IPS-11a (cell line): Measurements from ENCODE around the gene NOP56.

ENCODE experiments used
- H3K4me3 ChIP-seq: one replicate; pipeline ENCODE4 v1.5.1; 2013; ENCODE audit warnings: low read depth, low read length, control low read depth

NOP56 gene

GRCh38 chr20:2700913-2701620, 48.6 kb downstream of the NOP56 start:
- H3K4me3 ChIP-seq: no peak overlapping the region

- no peak overlapping the region for H3K4me3 ChIP-seq
Observed at GRCh38 chr20:2701671-2702081, 49.2 kb downstream of the NOP56 start.

DNA sequence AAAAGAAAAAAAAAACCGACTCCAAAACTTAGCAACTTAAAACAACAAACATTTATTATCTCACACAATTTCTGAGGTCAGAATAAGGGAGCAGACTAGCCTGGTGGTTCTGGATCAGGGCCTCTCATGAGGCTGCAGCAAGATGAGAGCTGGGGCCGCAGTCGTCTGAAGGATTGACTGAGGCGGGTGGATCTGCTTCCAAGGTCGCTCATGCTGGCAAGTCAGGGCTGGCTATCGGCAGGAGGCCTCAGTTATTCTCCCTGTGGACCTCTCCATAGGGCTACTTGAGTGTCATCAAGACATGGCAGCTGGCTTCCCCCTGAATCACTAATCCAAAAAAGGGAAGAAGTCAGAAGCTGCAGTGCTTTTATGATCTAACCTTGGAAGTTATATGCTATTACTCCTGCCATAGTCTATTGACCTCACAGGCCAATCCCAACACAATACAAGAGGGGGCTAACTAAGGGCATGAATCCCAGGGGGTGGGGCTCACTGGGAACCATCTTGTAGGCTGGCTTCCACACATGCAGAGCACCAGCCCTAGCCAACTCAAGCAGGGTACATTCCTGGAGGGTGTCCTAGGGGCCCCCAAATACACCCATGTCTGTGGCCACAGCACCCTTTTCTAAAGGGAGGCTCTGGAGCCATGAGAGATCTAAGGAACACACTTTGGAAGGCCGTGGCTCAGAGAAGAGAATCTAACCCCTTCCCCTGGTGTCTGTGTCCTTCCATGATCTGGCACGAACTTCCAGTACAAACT, 51.5 kb downstream of the NOP56 start:
- no peak overlapping the region for H3K4me3 ChIP-seq

DNA sequence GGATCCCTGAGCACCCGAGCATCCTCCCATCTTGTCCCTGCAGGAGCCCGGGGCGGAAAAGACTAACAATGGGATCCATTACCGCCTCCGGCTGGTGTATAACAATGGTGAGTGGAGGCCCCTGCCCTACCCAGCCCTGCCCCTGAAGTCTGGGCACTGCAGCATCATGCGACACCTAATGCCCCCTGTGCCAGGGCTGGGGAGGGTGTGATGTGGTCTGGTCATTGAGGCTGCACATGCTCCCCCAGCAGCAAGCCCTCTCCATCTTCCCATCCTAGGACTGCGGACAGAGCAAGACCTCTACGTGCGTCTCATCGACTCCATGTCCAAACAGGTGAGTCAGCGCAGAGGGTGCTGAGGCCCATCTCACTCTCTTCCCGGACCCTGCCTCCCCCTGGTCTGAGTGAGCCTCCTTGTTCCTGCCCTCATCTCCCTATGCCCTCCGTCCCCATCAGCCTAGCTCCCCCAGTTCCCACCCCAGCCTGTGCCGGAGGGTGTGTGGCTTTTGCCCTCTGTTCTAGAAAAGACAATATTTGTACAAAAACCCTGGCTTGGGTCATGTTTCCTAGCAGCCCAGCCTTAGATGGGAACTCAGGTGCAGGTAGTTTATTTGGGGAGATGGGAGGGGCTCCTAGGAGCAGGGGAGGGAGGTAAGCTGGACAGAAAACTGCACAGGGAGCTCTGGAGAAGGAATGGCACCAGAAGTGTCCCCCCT, 53.7 kb downstream of the NOP56 start:
- H3K4me3 ChIP-seq: no peak overlapping the region

- H3K4me3 ChIP-seq: no peak overlapping the region
Observed at GRCh38 chr20:2706688-2707352, 54.4 kb downstream of the NOP56 start.

- no peak overlapping the region for H3K4me3 ChIP-seq
Observed at GRCh38 chr20:2707353-2708072, 55.1 kb downstream of the NOP56 start.
